Epithelial cell of proximal tubule (primary cell): ENCODE measurements around the gene USP13. TPM values are rescaled to one million over a fixed set of nuclear protein-coding genes. Genes with fewer than 3 reads are reported as not detected.

Experiments
- DNase-seq: peaks from one replicate; pipeline ENCODE4 v3.0.0-alpha.2; 2011; ENCODE audit warnings: low read depth
- H3K4me3 ChIP-seq: 2 replicates; pipeline ENCODE4 v1.5.1; 2011; ENCODE audit warnings: low read depth, mild to moderate bottlenecking, low read length
- CTCF ChIP-seq: conservative IDR thresholded peaks from 2 replicates; pipeline ENCODE4 v1.5.1; 2012; ENCODE audit warnings: low read depth, mild to moderate bottlenecking, low read length
- total RNA-seq: library from RNA; depleted of rRNA; stranded (reverse); fragments of >200 nt; gene quantifications from 2 replicates; pipeline ENCODE4 v1.2.3, GENCODE V29; 2015

The USP13 gene
- total RNA-seq, 1 donor from 2014 or later, result 10.3 TPM

DNA sequence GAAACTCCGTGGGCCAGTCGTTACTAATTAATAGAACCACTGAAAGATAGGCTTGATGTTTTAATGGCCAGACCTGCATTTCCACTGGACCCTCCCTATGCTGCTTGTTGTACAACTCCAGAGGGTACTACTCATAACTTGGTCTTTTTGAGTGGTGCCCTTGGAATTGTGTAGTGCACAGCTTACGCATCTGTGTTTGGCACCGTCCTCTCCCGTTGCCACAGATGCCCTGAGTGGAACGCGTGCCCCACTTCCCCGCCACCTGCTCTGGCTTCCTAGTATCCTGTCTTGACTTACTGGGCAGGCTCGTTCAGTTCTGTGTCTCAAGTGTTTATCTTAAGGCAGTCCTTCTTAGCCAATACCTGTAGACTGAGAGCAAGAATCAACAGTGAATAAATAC lies 78.7 kb downstream of the USP13 start:
- H3K4me3 ChIP-seq, result no peak overlapping the region
- no peak for TF ChIP-seq CTCF
- DNase-seq, result no peak

GRCh38 chr3:179732661-179733348 lies 80.0 kb downstream of the USP13 start:
- no peak overlapping the region for H3K4me3 ChIP-seq
- no peak for TF ChIP-seq CTCF
- DNase-seq, result no peak

GRCh38 chr3:179733797-179734196 lies 81.0 kb downstream of the USP13 start:
- no peak for TF ChIP-seq CTCF
- no peak overlapping the region for H3K4me3 ChIP-seq

DNA sequence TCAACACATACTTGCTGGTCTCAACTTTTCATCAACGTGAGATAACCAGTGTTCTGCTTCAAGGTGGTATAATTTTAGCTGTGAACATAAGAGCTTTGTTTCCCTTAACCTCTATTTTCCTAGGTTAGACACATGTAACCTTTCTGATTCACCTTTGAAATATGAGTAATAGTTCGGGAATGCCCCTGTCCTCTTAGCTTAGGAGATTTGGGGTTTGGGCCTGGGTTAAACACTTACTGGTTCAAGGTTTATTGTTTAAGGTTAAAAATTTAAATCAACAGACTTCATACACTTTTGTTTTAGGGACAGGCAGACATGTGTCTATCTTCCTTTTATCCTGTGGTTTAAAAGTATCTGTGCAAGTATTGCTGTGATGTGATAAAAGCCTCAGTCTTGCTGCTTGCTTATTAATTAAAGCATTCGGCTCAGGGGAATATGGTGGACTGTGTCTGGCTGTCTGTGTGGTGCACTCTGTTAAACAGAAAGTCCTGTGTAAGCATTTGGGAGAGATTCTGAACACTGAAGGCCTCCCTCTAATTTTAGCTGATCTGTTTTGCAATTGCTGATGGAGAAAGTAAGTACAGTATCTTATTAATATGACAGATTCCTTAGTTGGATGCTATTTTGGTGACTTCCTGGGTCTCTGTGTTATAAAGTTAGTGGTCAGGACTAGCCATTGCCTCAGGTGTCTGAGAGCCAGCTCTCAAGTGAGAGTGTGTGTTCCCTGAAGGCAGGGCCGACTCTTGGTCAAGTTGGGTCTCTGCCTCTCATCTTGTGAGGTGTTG lies 81.8 kb downstream of the USP13 start:
- DNase-seq, result no peak
- TF ChIP-seq CTCF, result no peak
- no peak overlapping the region for H3K4me3 ChIP-seq

More at GRCh38 chr3:179733797-179734196, 81.0 kb downstream of the USP13 start:
- no peak for DNase-seq

GRCh38 chr3:179735321-179735720 lies 82.5 kb downstream of the USP13 start:
- no peak for DNase-seq
- no peak overlapping the region for H3K4me3 ChIP-seq
- TF ChIP-seq CTCF, result no peak

DNA sequence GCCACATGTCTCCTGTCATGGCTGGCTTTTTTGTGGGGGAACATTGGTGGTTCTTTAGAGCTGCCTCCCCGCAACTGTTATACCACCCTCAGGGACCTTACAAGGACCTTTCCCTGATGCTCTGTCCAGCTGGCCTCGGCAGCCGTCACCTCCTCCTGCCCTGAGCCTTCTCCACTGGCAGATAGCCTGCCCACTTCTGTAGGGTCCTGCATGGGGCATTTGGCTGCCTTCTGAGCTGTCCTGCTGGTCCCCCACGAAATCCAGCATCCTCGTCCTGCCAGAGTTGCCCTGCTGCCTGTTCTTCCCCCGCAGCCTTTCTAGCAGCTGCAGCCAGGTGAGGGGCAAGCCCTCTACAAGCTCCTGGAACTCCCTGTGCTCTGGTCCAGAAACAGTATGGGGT lies 86.2 kb downstream of the USP13 start:
- no peak for TF ChIP-seq CTCF
- no peak overlapping the region for H3K4me3 ChIP-seq
- DNase-seq, result no peak
